Frontal cortex (tissue), 4 donors: ENCODE data around the gene EIF2B4. TPM values are rescaled to one million over a fixed set of nuclear protein-coding genes. Genes with fewer than 3 reads are reported as not detected.
"Not testable (repeated sequence)": the region's sequence is repeated elsewhere in the genome, so short reads cannot be mapped to it uniquely, and the experiment has no call there.

ENCODE experiments used
- DNase-seq, 2 donors: peaks; one replicate each; pipeline ENCODE4 v3.0.0; 2012; ENCODE audit warnings: low spot score in 2 of 2
- FAIRE-seq: peaks from 2 replicates; lab custom pipeline; 2012; peaks lifted over from hg19 to GRCh38; lab: Jason Lieb, UNC
- total RNA-seq: library from RNA; depleted of rRNA; stranded (reverse); fragments of >200 nt; gene quantifications from one replicate; pipeline ENCODE4 v1.2.3, GENCODE V29; 2014
- donor health status: control.
- donor health status: control.
- donor health status: control.

EIF2B4 gene
- total RNA-seq, 1 donor from 2014 or later, result 16.7 TPM

DNA sequence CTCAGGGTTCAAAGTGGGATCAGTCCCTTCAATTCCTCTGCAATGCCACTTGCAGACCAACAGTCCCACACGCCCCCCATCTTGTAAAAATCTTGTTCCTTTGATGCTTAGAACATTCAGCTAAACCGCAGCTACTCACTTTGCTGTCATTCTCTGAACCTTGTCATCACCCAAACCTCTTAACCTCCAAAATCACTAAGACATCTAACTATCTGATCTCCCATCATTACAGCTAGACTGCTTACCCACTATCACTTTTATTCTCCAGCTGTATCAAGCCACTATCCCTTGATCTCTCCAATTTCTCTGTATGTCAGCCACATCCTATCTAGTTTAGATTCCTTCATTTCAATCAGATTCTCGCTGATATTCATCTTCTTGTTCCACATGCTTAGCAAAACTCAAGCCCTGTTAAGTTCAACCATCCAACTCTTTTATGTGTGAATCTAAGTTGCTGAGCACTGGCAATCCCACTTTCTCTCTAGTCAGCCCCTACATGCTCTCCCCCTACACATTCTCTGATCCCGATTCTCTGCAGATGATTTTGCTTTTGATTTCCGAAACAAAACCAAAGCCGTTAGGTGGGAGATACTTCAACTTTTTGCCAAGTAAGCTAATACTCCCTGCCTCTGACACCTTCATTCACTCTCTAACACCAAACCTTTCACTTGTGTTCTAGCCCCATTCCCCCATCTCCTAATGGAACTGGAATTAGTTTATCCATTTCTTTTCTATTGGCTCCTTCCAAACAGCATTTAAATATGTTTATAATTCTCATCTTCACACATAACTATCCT is 18.1 kb downstream of the EIF2B4 start:
- FAIRE-seq (no peak), DNase-seq (no peak)

DNA sequence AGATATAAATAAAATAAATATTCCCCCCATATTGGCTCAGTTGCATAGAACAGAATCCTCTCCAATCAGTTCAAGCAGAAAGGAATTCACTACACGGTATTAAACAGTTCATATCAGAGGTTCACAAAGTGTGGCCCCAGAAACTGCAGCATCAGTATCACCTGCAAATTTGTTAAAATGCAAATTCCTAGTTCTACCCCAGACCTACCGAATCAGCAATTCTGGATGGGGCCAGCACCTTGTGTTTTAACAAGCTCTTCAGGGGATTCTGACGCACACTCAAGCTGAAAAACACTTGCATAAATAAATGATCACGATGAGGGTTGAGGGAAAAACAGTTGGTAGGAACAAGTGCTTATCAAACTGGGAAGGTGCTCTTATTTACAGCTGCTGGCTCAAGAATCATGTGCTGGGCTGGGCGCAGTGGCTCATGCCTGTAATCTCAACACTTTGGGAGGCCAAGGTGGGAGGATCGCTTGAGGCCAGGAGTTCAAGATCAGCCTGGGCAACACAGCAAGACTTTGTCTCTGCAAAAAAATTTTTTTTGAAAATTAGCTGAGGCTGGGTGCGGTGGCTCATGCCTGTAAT is 19.9 kb downstream of the EIF2B4 start:
- no peak for FAIRE-seq
- DNase-seq, result no peak

DNA sequence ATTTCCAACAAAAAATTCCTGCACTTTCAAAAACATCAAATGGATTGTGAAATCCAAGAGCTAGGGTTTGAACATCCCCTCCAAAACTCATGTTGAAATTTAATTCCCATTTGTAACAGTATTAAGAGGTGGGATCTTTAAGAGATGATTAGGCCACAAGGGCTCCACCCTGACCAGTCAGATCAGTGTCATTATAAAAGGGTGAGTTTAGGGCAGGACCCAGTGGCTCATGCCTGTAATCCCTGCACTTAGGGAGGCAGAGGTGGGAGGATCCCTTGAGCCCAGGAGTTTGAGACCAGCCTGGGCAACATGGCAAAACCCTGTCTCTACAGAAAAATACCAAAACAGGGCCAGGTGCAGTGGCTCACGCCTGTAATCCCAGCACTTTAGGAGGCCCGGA is 22.5 kb downstream of the EIF2B4 start:
- no peak for DNase-seq
- FAIRE-seq, result no peak

DNA sequence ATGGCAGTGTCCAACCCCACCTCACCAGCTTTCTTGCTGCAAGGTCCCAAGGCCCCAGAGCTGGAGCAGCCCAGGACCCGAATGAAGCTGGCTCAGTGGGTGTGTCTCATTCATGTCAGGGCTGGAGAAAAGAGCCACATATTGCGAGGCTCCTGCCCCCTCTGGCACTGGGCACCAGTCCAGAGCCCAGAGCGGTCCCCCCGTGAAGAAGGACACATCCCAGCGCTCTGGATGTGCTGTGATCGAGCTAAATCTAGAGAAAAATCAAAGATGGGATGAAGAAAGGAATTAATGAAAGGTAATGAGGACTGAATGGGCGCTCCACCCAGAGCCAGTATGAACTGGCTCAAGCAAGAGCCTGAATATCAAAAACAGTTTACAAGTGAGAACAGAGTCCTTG is 34.0 kb downstream of the EIF2B4 start:
- DNase-seq, result no peak
- no peak for FAIRE-seq

DNA sequence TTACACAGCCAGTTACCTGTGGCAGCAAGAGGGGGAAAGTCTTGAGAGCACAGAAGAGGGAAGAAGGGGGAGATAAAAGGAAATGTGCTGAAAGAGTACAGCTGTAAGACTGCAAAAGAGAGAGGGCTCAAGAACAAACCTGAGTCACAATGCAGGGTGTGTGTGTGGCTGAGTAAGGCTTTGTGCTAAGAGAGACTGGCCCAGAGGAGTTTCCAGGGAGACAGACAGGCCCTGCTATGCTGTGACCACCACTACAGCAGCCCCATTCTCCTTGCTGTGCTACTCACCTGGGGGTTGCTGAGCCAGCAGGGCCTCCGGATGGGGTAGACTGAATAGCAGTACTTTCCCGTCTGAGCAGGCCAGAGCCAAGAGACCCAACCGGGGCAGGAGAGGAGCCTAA is 34.8 kb downstream of the EIF2B4 start:
- FAIRE-seq (no peak), DNase-seq (no peak)

DNA sequence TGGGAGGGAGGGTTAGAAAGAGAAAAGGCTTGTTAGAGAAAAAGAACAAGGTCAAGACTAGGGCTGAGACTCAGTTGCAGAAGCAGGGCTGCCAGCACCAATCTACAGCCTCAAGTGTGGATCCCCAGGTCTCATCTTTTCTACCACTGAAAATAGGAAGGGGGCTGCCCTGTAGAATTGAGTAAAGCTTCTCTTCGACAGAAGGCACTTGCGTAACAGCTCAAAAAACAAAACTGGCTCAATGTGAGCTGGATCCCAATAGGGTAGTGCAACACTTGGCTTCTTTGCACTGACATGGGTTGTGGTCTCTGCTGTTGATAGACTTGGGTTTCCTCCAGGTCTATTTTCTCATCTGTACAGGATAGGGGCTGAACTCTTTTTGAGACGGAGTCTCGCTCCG is 45.4 kb downstream of the EIF2B4 start:
- no peak for FAIRE-seq
- no peak for DNase-seq

DNA sequence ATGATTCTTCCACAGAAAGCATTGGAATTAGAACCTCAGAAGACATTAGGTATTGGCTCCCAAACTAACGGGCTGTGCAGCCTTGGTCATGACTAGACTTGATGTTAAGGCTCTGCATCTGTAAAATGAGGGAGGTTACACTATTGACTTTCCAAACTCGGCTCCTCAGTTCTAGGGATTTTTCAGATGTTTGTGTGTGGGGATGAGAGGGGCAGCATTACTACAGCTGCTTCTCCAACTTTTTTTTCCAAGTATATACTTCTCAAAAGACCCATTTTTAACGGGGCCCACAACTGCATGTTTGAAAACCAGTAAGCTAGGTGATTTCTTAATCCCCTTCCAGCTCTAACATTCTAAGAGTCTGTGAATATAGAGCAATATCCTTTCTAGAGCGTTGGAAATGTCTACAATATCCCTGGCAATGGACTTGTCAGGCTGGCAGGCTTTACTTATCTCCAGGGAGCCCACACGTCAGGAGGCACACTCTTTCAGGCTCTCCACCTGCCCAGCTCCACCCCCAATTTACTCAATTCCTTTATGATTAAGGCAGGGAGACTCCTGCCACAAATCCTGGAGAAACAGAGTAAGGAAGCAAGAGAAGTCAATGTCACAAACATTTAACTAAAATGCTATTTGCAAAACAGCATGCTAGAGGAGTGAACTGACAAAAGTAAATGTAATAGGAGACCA is 46.4 kb downstream of the EIF2B4 start:
- DNase-seq (no peak), FAIRE-seq (no peak)

DNA sequence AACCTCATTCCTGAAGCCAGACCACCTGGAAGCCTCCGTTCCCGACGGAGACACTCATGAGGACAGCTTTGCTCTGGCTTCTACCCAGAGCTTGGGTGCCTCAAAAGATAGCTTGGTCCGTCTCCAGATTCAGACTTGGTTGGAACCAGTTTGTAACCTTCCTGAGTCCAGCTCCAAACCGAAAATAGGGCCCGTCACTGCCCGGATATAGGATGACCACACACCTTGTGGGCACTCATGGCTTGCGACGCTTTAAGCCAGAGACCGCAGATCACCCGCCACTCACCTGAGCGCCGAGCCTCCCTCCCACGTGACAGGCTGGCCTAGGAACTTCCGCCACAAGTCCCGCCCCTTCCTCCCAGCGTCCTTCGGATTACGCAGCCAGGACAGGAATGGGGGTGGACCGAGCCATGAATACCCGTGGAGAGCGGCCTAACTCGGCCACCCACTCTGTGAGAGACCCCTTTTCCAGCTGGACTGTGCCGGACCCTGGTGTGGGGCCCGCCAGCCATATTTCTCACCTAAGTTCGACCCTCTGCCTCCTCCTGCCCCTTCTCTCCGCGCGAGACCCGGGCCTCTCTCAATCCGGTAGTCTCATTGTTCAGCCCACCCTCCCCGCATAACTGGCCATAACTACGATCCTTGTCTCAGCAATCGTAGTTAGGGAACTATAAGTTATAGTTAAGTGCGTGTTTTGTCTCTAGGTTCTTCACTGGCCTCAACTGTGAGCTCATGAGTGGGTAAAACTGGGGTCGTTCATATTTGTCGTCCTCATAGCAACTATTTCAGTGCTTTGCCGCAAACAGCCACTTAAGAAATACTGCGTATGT is 47.2 kb downstream of the EIF2B4 start, which contains the start of gene MPV17:
TSS of gene MPV17 (minus strand) at position 332 of the 830 bp plus-strand sequence. CDS start 580 bp downstream, outside the sequence.
- FAIRE-seq (no peak), DNase-seq (peak; percentile 83 to 95)

DNA sequence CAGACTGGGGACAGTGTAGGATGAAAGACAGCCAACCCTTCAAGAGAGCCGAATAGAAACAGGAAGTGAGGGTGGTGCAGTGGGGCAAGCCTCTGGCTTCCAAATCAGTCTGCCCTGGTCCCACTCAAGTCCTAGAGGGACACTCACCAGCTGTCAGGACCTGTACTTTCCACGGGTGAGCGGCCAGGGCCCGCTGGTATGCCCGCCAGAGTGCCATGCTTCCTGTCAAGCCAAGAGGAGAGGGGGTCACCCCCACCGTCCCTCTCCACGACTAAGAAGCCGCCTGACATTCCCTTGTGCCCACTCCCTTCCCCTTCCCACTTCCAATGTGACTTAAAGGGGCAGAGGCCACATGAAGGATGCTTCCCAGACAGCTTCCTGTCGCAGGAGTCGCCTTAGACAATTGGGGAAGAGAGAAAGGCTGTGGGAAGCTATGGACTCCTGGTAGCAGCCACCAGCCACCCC is 47.8 kb downstream of the EIF2B4 start:
- DNase-seq, result no peak
- no peak for FAIRE-seq

DNA sequence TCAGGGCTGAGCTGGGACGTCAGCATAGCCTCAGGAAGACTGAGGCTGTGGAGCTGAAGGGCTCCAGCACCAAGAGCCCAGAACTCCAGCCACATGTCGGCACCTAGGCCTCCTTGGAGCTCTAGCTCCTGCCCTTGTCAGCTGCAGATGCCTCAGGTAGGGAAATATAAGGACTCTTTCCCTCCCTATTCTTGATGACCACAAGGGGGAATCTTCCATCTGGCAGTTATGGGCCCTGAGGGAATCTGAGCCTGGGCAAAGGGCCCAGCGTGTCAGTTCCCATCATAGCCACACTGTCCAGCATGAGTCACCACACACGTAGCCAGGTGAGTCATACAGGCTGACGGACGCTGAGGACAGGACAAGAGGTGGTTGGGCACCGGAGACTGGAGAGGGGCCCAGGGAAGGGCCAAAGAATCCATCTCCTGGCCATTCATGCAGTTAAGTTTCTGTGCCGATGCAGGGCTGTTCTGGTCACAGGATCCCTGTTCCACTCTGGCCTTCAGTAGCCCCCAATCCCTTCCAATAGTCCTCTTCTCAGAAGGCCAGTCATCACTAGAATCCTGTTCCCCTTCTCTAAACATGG is 49.1 kb downstream of the EIF2B4 start:
- FAIRE-seq (no peak), DNase-seq (no peak)

DNA sequence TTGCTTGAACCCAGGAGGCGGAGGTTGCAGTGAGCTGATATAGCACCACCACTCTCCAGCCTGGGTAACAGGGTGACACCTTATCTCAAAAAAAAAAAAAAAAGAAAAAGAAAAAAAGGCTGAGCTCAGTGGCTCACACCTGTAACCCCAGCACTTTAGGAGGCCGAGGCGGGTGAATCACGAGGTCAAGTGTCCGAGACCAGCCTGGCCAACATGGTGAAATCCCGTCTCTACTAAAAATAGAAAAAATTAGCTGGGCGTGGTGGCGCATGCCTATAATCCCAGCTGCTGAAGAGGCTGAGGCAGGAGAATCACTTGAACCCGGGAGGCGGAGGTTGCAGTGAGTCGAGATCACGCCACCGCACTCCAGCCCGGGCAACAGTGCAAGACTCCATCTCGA is 50.3 kb downstream of the EIF2B4 start:
- FAIRE-seq, DNase-seq: not testable (repeated sequence)

DNA sequence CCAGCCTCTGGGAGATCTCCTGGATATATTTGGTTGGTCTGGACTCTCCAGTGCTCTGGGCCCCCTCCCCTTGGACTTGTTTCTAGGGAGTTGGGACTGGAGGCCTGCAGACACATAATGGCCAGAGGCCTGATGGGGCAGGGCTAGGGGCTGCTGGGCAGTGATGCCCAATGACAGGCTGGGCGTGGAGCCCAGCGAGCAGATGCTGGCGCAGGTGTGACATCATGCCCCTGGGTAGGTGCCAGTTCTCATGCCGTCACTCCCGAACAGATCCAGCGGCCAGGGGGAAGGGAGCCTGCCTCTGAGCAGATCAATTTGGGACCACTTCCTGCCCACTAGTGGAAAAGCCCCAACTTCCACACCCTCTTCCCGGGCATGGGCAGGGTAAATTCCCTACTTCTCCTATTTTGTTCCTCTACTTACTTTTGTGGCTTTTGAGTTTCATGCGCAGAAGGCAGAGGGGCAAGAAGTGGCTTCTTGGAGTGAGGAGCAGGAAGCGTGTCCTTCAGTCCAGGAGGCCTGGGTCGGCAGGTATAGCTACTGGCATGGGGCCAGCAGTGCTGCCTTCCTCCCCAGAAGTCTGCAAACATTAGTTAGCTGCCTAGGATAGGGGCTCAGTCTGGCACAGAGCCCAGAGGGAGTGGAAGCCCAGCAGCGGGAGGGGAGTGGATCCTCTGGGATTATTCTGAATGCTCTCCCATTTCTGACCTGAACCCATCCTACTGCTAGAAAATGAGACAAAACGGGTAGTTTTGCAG is 53.3 kb downstream of the EIF2B4 start:
- DNase-seq, result peak; percentile 53 to 60
- no peak for FAIRE-seq

DNA sequence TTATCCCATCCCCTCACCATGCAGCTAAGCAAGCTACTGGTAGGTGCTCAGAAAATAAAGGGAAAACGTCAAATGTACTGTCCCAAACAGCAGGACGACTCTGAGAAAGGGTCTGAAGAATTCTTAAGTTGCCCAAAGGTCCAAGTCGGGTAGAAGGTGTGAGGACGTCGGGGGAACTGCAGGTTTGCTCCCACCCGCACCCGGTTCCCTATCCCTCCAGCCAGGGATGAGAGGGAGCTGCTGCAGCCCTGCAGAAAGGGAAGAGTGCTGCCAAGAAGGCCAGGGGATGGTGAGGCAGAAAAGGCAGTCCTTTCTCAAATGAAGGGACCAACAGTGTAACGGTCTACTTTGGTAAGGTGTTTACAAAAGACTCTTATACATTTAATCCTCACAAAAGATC is 55.0 kb downstream of the EIF2B4 start:
- no peak for DNase-seq
- FAIRE-seq, result no peak

DNA sequence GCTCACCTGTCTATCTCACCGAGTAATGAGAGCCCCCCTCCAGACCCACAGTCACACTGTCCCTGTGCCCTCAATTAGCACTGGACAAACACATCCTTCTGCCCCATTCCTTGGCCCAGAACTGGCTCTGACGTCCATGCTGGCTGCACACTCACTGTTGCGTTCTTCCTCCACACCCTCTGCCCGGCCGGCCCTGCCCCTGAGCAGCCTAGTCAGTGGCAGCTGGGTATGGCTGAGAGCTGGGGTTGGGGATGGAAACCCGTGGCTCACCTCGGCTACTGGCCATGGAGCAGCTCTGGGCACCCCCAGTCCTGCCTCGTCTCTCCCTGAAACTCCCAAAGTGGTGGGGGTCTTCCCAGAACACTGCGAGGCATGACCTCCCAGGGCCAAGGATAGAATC is 55.4 kb downstream of the EIF2B4 start:
- no peak for FAIRE-seq
- no peak for DNase-seq

Other genes starting within 250 kb of the EIF2B4 start
- gene ABHD1, start 246.5 kb downstream of the EIF2B4 start, total RNA-seq, result 0.41 TPM
- 20.8 TPM for gene PREB, start 235.7 kb downstream of the EIF2B4 start, total RNA-seq
- not detected for gene PRR30, start 230.9 kb downstream of the EIF2B4 start, total RNA-seq
- not detected for gene TCF23, start 221.3 kb downstream of the EIF2B4 start, total RNA-seq
- 37.5 TPM for gene ATRAID, start 158.3 kb downstream of the EIF2B4 start, total RNA-seq
- gene SLC5A6, start 158.1 kb downstream of the EIF2B4 start, total RNA-seq, result 17.1 TPM
- 13.9 TPM for gene CAD, start 153.0 kb downstream of the EIF2B4 start, total RNA-seq
- gene SLC30A3, start 107.3 kb downstream of the EIF2B4 start, total RNA-seq, result 0.82 TPM
- not detected for gene DNAJC5G, start 94.9 kb downstream of the EIF2B4 start, total RNA-seq
- gene TRIM54, start 87.9 kb downstream of the EIF2B4 start, total RNA-seq, result not detected
- gene UCN, start 61.9 kb downstream of the EIF2B4 start, total RNA-seq, result 1.2 TPM
- 41.6 TPM for gene MPV17, start 47.2 kb downstream of the EIF2B4 start, total RNA-seq
- 37.5 TPM for gene GTF3C2, start 13.6 kb downstream of the EIF2B4 start, total RNA-seq
- 47.7 TPM for gene SNX17, start 278 bp upstream of the EIF2B4 start, total RNA-seq
- 12.6 TPM for gene ZNF513, start 10.4 kb upstream of the EIF2B4 start, total RNA-seq
- 72.2 TPM for gene PPM1G, start 39.3 kb upstream of the EIF2B4 start, total RNA-seq
- 68.9 TPM for gene NRBP1, start 58.3 kb upstream of the EIF2B4 start, total RNA-seq
- gene KRTCAP3, start 72.0 kb upstream of the EIF2B4 start, total RNA-seq, result not detected
- gene IFT172, start 119.4 kb upstream of the EIF2B4 start, total RNA-seq, result 36.3 TPM
- 45.7 TPM for gene FNDC4, start 124.9 kb upstream of the EIF2B4 start, total RNA-seq
- 1.6 TPM for gene GCKR, start 126.5 kb upstream of the EIF2B4 start, total RNA-seq
- 49.3 TPM for gene ZNF512, start 212.7 kb upstream of the EIF2B4 start, total RNA-seq